Muscle layer of colon (tissue), 2 donors: Measurements from ENCODE around the gene JAKMIP1.
"Not testable (repeated sequence)": the region's sequence is repeated elsewhere in the genome, so short reads cannot be mapped to it uniquely, and the experiment has no call there.

Source experiments
- H3K27ac ChIP-seq: one replicate; pipeline ENCODE4 v1.7.0; 2013; ENCODE audit warnings: low read depth, mild to moderate bottlenecking, low read length, moderate library complexity
- H3K27me3 ChIP-seq, 2 donors: one replicate each; pipeline ENCODE4 v1.7.0; 2013; ENCODE audit warnings: low read length in 2 of 2, mild to moderate bottlenecking in 2 of 2; ENCODE audit not compliant: insufficient read depth in 2 of 2, control insufficient read depth in 1 of 2
- H3K36me3 ChIP-seq: one replicate; pipeline ENCODE4 v1.7.0; 2013; ENCODE audit warnings: mild to moderate bottlenecking, low read length; ENCODE audit not compliant: insufficient read depth
- H3K4me1 ChIP-seq: one replicate; pipeline ENCODE4 v1.7.0; 2013; ENCODE audit warnings: mild to moderate bottlenecking, low read length; ENCODE audit not compliant: insufficient read depth
- H3K4me3 ChIP-seq, 2 donors: one replicate each; pipeline ENCODE4 v1.7.0; 2013; ENCODE audit warnings: low read length in 2 of 2, low read depth in 1 of 2, mild to moderate bottlenecking in 1 of 2, moderate library complexity in 1 of 2
- H3K9ac ChIP-seq: one replicate; pipeline ENCODE4 v1.7.0; 2013; ENCODE audit warnings: low read length
- H3K9me3 ChIP-seq: one replicate; pipeline ENCODE4 v1.7.0; 2013; ENCODE audit warnings: mild to moderate bottlenecking, low read length
- donor health status: abdominal sarcoma.
- donor health status: Adenocarcinoma of cecum.

The JAKMIP1 gene

DNA sequence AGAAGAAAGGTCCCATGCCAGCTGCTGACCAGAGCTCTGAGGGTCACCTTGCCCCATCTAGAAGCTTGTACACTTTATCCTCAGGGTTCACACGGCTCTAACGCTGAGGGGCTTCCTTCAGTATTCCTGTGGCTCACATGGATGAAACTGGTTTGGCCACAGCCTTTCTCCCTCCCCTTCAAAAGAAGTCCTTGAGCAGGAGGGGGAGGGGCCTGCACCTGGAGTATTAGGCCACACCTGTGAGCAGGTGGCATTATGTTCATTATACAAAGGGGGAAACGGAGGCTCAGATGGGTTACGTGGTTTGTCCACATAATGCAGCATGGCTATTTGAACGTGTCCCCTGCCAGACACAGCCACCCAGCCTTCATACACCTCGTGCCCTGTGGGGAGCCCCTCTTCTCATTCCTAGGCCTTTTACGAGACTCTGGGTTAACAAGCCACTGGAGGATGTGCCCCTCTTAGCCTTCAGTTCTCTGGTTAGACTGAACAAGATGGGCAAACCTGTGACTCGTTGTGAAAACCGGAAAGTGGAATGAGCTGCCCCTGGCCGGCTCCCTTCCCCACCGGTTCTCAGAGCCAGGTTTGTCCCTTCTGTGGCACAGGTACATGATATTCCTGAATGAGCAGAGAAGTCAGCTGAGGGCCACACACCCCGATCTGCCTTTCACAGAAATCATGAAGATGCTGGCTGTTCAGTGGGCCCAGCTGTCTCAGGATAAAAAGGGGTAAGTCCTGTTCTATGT, 27.2 kb upstream of the JAKMIP1 start:
- Histone ChIP-seq H3K9me3 (peaks cover 2% of the 10 kb centered on the region), H3K36me3 (no peaks in the 10 kb centered on the region), H3K4me1 (no peaks in the 10 kb centered on the region), H3K27me3 (peaks cover 4 to 11% of the 10 kb centered on the region in 2 donors), H3K9ac (no peak overlapping the region), H3K27ac (no peak overlapping the region), H3K4me3 (no peak overlapping the region)

DNA sequence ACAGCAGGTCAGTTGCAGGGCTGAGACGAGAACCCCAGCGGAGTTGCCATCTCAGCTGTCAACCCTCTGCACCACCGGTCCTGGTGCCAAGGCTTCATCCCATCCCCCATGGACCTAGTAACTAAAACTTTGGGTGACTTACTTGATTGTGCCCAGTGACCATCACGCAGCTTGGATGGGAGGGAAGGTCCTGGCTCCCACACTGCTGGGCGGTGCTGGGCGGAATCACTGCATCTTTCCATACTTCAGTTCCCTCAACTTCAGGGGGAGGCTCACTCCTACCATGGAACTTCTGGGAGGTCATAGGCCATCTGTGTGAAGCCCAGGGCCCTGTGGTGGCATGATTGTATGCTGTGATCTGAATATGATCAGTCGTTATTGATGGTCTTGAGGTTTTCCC, 26.2 kb upstream of the JAKMIP1 start:
- H3K27ac ChIP-seq = no peak overlapping the region
- H3K9me3 ChIP-seq = peaks cover 5% of the 10 kb centered on the region
- H3K27me3 ChIP-seq = peaks cover 10 to 20% of the 10 kb centered on the region in 2 donors
- no peaks in the 10 kb centered on the region for H3K36me3 ChIP-seq
- no peak overlapping the region for H3K4me3 ChIP-seq
- no peaks in the 10 kb centered on the region for H3K4me1 ChIP-seq
- H3K9ac ChIP-seq = no peak overlapping the region

DNA sequence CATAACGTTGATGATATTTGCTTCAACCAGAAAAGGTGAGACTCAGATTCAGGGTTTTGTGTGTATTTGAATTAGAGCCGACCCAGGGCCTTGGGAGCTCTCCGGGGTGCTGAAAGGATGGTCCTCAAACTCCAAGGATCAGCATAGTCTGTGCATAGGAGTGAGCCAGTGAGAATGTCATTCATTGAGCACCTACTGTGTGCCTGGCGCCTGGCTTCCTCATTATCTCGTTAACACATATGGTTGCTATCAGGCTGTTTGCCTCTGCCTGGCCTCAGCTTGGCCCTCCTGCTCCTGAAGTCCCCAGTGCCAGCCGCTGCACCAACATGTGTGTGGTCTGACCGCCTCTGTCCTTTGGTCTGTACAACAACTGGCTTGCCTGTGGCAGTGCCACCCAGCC, 25.1 kb upstream of the JAKMIP1 start:
- Histone ChIP-seq H3K9me3 (peaks cover 5% of the 10 kb centered on the region), H3K4me1 (no peaks in the 10 kb centered on the region), H3K9ac (no peak overlapping the region), H3K4me3 (no peak overlapping the region), H3K36me3 (no peaks in the 10 kb centered on the region), H3K27me3 (peaks cover 16 to 29% of the 10 kb centered on the region in 2 donors), H3K27ac (no peak overlapping the region)

- Histone ChIP-seq H3K9me3 (peaks cover 5% of the 10 kb centered on the region), H3K27ac (no peak overlapping the region), H3K4me3 (no peak overlapping the region), H3K36me3 (no peaks in the 10 kb centered on the region), H3K9ac (no peak overlapping the region), H3K4me1 (no peaks in the 10 kb centered on the region), H3K27me3 (peaks cover 16 to 33% of the 10 kb centered on the region in 2 donors)
Measured at GRCh38 chr4:6224735-6225134, 24.4 kb upstream of the JAKMIP1 start.

- H3K27ac ChIP-seq = no peak overlapping the region
- H3K9ac ChIP-seq = no peak overlapping the region
- no peaks in the 10 kb centered on the region for H3K4me1 ChIP-seq
- no peaks in the 10 kb centered on the region for H3K36me3 ChIP-seq
- peaks cover 5% of the 10 kb centered on the region for H3K9me3 ChIP-seq
- H3K27me3 ChIP-seq = peaks cover 16 to 33% of the 10 kb centered on the region in 2 donors
- H3K4me3 ChIP-seq = no peak overlapping the region
Measured at GRCh38 chr4:6222761-6223292, 22.5 kb upstream of the JAKMIP1 start.

DNA sequence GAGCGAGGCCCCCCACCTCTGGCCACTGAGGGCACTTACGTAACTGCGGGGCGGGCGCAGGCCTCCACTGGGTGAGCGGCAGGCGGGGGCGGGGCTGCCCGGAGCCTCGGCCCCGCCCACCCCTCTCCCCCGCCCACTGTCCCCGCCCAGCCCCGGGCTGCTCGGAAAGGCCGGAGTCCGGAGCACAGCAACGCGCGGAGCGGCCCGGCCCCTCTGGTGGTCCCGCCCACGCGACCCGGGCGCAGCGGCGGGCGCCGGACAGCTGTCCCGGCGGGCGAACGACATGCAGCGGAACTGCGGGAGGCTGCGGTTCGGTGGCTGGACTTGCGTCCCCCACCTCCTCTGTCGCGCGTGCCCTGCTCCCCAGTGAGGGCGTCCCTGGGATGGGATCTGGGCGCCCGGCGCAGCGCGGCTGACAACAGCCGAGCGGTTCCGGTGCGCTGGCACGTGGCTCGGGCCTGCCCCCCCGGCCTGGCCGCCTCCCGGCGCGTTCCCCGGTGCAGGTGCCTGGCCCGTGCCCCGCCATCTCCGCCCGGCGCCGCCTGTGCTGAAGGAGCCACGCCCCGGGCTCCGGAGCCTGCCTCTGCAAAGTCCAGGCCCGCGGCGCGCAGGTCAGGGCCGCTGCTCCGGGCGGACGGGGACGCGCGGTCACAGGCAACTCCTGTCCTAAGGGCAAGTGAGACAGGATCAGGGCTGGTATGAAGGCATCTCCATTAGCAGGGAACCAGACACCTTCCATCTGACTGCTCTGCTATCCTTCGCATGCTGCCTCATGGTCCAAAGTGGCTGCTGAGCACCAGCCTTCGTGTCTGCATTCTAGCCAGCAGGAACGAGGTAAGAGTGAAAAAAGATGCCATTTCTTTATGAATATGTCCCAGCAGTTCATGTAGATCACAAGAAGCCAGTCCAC, 21.8 kb upstream of the JAKMIP1 start:
- Histone ChIP-seq H3K4me1 (no peaks in the 10 kb centered on the region), H3K4me3 (peak overlapping the region; percentile 13), H3K27ac (no peak overlapping the region), H3K27me3 (peaks cover 16 to 33% of the 10 kb centered on the region in 2 donors), H3K36me3 (no peaks in the 10 kb centered on the region), H3K9me3 (peaks cover 5% of the 10 kb centered on the region), H3K9ac (no peak overlapping the region)

GRCh38 chr4:6221301-6221850, 21.0 kb upstream of the JAKMIP1 start:
- Histone ChIP-seq H3K4me1 (no peaks in the 10 kb centered on the region), H3K27me3 (peaks cover 16 to 33% of the 10 kb centered on the region in 2 donors), H3K4me3 (peak overlapping the region; percentile 13), H3K9ac (no peak overlapping the region), H3K27ac (no peak overlapping the region), H3K36me3 (no peaks in the 10 kb centered on the region), H3K9me3 (peaks cover 5% of the 10 kb centered on the region)

DNA sequence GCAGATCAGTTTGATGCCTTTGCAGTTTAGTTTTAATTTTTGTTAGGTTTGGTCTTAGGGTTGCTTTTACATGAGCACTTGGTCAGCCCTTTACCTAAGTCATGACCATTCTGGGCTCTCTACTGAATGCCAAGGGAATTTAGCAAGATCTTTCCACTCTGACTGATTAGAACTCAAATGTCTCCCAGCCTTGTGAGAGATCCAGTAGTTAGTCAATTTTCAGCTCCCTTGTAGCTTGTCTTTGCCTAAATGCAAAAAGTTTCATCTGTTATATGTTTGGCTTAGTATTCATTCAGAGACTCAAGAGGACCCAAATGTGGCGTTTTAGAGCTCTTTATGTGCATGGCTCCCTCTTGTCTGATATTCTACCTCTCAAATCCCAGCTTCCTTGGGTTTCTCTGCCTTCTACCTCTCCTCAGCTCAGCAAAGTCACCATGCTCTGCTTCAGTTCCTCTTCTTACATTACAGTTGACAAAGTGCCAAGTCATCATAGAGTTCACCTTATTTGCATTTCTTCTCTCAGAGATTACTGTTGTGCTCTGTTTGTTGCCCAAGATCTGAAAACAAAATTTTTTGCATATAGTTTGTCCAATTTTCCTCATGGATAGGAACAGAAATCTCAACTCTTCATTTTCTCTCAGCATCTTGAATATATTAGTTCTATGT, 17.5 kb upstream of the JAKMIP1 start:
- Histone ChIP-seq H3K27ac (no peak overlapping the region), H3K27me3 (peaks cover 14 to 25% of the 10 kb centered on the region in 2 donors), H3K4me3 (no peak overlapping the region), H3K4me1 (no peaks in the 10 kb centered on the region), H3K36me3 (no peaks in the 10 kb centered on the region), H3K9ac (no peak overlapping the region), H3K9me3 (peaks cover 5% of the 10 kb centered on the region)

- Histone ChIP-seq H3K27ac (no peak overlapping the region), H3K9me3 (no peaks in the 10 kb centered on the region), H3K9ac (no peak overlapping the region), H3K4me3 (no peak overlapping the region), H3K27me3 (peaks cover 6 to 14% of the 10 kb centered on the region in 2 donors), H3K4me1 (no peaks in the 10 kb centered on the region), H3K36me3 (no peaks in the 10 kb centered on the region)
Measured at GRCh38 chr4:6216588-6216987, 16.2 kb upstream of the JAKMIP1 start.

GRCh38 chr4:6209921-6210320, 9.6 kb upstream of the JAKMIP1 start:
- H3K9me3 ChIP-seq = no peaks in the 10 kb centered on the region
- no peak overlapping the region for H3K4me3 ChIP-seq
- H3K9ac ChIP-seq = no peak overlapping the region
- H3K36me3 ChIP-seq = no peaks in the 10 kb centered on the region
- no peaks in the 10 kb centered on the region for H3K27me3 ChIP-seq
- no peak overlapping the region for H3K27ac ChIP-seq
- H3K4me1 ChIP-seq = no peaks in the 10 kb centered on the region

- H3K36me3 ChIP-seq, H3K9me3 ChIP-seq, H3K4me1 ChIP-seq, H3K27me3 ChIP-seq, H3K4me3 ChIP-seq, H3K27ac ChIP-seq, H3K9ac ChIP-seq: not testable (repeated sequence)
Measured at GRCh38 chr4:6209291-6209690, 8.9 kb upstream of the JAKMIP1 start.
